Stimulated activated CD4-positive, alpha-beta T cell treated with anti-CD3 and anti-CD28 coated beads, TNF-alpha, amount 100 ng/mL, for 1 hour (primary cell): ENCODE results near the gene TMEM229B.
A peak's percentile ranks its signal among the peaks of the same experiment; 100 is the strongest.
"Not testable (repeated sequence)": the region's sequence is repeated elsewhere in the genome, so short reads cannot be mapped to it uniquely, and the experiment has no call there.

Experiments used
- DNase-seq, 3 donors: peaks; one replicate each; pipeline ENCODE4 v3.0.0-alpha.2; 2020; ENCODE audit warnings: low read depth in 3 of 3, low spot score in 1 of 3

TMEM229B gene

GRCh38 chr14:67457782-67458181 is 30.7 kb downstream of the TMEM229B start:
- DNase-seq = no peak

GRCh38 chr14:67456732-67457131 is 31.8 kb downstream of the TMEM229B start:
- no peak for DNase-seq

GRCh38 chr14:67453575-67454300 is 34.8 kb downstream of the TMEM229B start:
- no peak for DNase-seq

- DNase-seq = not testable (repeated sequence)
Observed at GRCh38 chr14:67451667-67452066, 36.9 kb downstream of the TMEM229B start.

GRCh38 chr14:67449096-67449495 is 39.4 kb downstream of the TMEM229B start:
- no peak for DNase-seq

- DNase-seq = no peak
Observed at GRCh38 chr14:67447033-67447381, 41.5 kb downstream of the TMEM229B start.

- no peak for DNase-seq
Observed at GRCh38 chr14:67446371-67447032, 42.0 kb downstream of the TMEM229B start.

GRCh38 chr14:67444395-67444794 is 44.1 kb downstream of the TMEM229B start:
- no peak for DNase-seq

- DNase-seq = no peak
Observed at GRCh38 chr14:67442139-67442906, 46.2 kb downstream of the TMEM229B start.

- no peak for DNase-seq
Observed at GRCh38 chr14:67441672-67442071, 46.8 kb downstream of the TMEM229B start.

GRCh38 chr14:67441256-67441655 is 47.3 kb downstream of the TMEM229B start:
- DNase-seq = no peak

- no peak for DNase-seq
Observed at GRCh38 chr14:67440513-67440912, 48.0 kb downstream of the TMEM229B start.

GRCh38 chr14:67438969-67439368 is 49.6 kb downstream of the TMEM229B start:
- DNase-seq = no peak

- DNase-seq = no peak
Observed at GRCh38 chr14:67436006-67436866, 52.3 kb downstream of the TMEM229B start.

GRCh38 chr14:67435603-67436002 is 52.9 kb downstream of the TMEM229B start:
- no peak for DNase-seq

- DNase-seq = no peak
Observed at GRCh38 chr14:67432050-67432564, 56.4 kb downstream of the TMEM229B start.

GRCh38 chr14:67429510-67430205 is 58.9 kb downstream of the TMEM229B start:
- DNase-seq = no peak

- no peak for DNase-seq
Observed at GRCh38 chr14:67428501-67429031, 60.0 kb downstream of the TMEM229B start.

GRCh38 chr14:67426983-67427606 is 61.4 kb downstream of the TMEM229B start:
- DNase-seq = peak; percentile 37 to 49 (median 44)

- no peak for DNase-seq
Observed at GRCh38 chr14:67426161-67426560, 62.4 kb downstream of the TMEM229B start.
